ENCODE measurements around the gene UBD. TPM values are rescaled to one million over a fixed set of nuclear protein-coding genes. Genes with fewer than 3 reads are reported as not detected.

UBD gene
- total and polyA plus RNA-seq, 2 of the 13 experiments (the other 11 are each of a cell fraction or from before 2014, with no cell fraction given), result 13.9 to 172 TPM

- TF ChIP-seq, protein P1, sequence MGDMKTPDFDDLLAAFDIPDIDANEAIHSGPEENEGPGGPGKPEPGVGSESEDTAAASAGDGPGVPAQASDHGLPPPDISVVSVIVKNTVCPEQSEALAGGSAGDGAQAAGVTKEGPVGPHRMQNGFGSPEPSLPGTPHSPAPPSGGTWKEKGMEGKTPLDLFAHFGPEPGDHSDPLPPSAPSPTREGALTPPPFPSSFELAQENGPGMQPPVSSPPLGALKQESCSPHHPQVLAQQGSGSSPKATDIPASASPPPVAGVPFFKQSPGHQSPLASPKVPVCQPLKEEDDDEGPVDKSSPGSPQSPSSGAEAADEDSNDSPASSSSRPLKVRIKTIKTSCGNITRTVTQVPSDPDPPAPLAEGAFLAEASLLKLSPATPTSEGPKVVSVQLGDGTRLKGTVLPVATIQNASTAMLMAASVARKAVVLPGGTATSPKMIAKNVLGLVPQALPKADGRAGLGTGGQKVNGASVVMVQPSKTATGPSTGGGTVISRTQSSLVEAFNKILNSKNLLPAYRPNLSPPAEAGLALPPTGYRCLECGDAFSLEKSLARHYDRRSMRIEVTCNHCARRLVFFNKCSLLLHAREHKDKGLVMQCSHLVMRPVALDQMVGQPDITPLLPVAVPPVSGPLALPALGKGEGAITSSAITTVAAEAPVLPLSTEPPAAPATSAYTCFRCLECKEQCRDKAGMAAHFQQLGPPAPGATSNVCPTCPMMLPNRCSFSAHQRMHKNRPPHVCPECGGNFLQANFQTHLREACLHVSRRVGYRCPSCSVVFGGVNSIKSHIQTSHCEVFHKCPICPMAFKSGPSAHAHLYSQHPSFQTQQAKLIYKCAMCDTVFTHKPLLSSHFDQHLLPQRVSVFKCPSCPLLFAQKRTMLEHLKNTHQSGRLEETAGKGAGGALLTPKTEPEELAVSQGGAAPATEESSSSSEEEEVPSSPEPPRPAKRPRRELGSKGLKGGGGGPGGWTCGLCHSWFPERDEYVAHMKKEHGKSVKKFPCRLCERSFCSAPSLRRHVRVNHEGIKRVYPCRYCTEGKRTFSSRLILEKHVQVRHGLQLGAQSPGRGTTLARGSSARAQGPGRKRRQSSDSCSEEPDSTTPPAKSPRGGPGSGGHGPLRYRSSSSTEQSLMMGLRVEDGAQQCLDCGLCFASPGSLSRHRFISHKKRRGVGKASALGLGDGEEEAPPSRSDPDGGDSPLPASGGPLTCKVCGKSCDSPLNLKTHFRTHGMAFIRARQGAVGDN (CRISPR knock-in tag; IDR thresholded peaks at IDR 0.05), result no peak
- TF ChIP-seq ZBTB26 (CRISPR knock-in tag; IDR thresholded peaks at IDR 0.05; ENCODE audit: borderline replicate concordance) (no peak), MLXIP (CRISPR knock-in tag; IDR thresholded peaks at IDR 0.05; ENCODE audit: borderline replicate concordance) (no peak), FOXA1 (IDR thresholded peaks at IDR 0.05) (no peak), FOXA1 (CRISPR knock-in tag; IDR thresholded peaks at IDR 0.05) (no peak), HDAC2 (CRISPR knock-in tag; IDR thresholded peaks at IDR 0.05) (no peak), SRF (IDR thresholded peaks at IDR 0.05; ENCODE audit: low read depth, low read length) (peak; percentile 62; the same call in 1 of the 2 replicates), ATRX (CRISPR knock-in tag; IDR thresholded peaks at IDR 0.05; ENCODE audit: borderline replicate concordance) (no peak), NFKBIZ (CRISPR knock-in tag; IDR thresholded peaks at IDR 0.05) (no peak), ZNF766 (CRISPR knock-in tag; IDR thresholded peaks at IDR 0.05; ENCODE audit: borderline replicate concordance) (no peak)
- TF ChIP-seq, protein P2, sequence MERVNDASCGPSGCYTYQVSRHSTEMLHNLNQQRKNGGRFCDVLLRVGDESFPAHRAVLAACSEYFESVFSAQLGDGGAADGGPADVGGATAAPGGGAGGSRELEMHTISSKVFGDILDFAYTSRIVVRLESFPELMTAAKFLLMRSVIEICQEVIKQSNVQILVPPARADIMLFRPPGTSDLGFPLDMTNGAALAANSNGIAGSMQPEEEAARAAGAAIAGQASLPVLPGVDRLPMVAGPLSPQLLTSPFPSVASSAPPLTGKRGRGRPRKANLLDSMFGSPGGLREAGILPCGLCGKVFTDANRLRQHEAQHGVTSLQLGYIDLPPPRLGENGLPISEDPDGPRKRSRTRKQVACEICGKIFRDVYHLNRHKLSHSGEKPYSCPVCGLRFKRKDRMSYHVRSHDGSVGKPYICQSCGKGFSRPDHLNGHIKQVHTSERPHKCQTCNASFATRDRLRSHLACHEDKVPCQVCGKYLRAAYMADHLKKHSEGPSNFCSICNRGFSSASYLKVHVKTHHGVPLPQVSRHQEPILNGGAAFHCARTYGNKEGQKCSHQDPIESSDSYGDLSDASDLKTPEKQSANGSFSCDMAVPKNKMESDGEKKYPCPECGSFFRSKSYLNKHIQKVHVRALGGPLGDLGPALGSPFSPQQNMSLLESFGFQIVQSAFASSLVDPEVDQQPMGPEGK (CRISPR knock-in tag; IDR thresholded peaks at IDR 0.05), result no peak
- TF ChIP-seq, protein P3, sequence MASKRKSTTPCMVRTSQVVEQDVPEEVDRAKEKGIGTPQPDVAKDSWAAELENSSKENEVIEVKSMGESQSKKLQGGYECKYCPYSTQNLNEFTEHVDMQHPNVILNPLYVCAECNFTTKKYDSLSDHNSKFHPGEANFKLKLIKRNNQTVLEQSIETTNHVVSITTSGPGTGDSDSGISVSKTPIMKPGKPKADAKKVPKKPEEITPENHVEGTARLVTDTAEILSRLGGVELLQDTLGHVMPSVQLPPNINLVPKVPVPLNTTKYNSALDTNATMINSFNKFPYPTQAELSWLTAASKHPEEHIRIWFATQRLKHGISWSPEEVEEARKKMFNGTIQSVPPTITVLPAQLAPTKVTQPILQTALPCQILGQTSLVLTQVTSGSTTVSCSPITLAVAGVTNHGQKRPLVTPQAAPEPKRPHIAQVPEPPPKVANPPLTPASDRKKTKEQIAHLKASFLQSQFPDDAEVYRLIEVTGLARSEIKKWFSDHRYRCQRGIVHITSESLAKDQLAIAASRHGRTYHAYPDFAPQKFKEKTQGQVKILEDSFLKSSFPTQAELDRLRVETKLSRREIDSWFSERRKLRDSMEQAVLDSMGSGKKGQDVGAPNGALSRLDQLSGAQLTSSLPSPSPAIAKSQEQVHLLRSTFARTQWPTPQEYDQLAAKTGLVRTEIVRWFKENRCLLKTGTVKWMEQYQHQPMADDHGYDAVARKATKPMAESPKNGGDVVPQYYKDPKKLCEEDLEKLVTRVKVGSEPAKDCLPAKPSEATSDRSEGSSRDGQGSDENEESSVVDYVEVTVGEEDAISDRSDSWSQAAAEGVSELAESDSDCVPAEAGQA (IDR thresholded peaks at IDR 0.05; ENCODE audit: low read depth), result no peak
- TF ChIP-seq, protein P3 (CRISPR knock-in tag; IDR thresholded peaks at IDR 0.05; ENCODE audit: borderline replicate concordance), result no peak
Measured at GRCh38 chr6:29589423-29590048, 30.0 kb upstream of the UBD start (continued).

All from HepG2 (cell line).